Muscle layer of colon (tissue), 2 donors: ENCODE measurements around the gene NKX3-2.
"Not testable (repeated sequence)": the region's sequence is repeated elsewhere in the genome, so short reads cannot be mapped to it uniquely, and the experiment has no call there.

ENCODE experiments used
- H3K27ac ChIP-seq: one replicate; pipeline ENCODE4 v1.7.0; 2013; ENCODE audit warnings: low read depth, mild to moderate bottlenecking, low read length, moderate library complexity
- H3K27me3 ChIP-seq, 2 donors: one replicate each; pipeline ENCODE4 v1.7.0; 2013; ENCODE audit warnings: low read length in 2 of 2, mild to moderate bottlenecking in 2 of 2; ENCODE audit not compliant: insufficient read depth in 2 of 2, control insufficient read depth in 1 of 2
- H3K36me3 ChIP-seq: one replicate; pipeline ENCODE4 v1.7.0; 2013; ENCODE audit warnings: mild to moderate bottlenecking, low read length; ENCODE audit not compliant: insufficient read depth
- H3K4me1 ChIP-seq: one replicate; pipeline ENCODE4 v1.7.0; 2013; ENCODE audit warnings: mild to moderate bottlenecking, low read length; ENCODE audit not compliant: insufficient read depth
- H3K4me3 ChIP-seq, 2 donors: one replicate each; pipeline ENCODE4 v1.7.0; 2013; ENCODE audit warnings: low read length in 2 of 2, low read depth in 1 of 2, mild to moderate bottlenecking in 1 of 2, moderate library complexity in 1 of 2
- H3K9ac ChIP-seq: one replicate; pipeline ENCODE4 v1.7.0; 2013; ENCODE audit warnings: low read length
- H3K9me3 ChIP-seq: one replicate; pipeline ENCODE4 v1.7.0; 2013; ENCODE audit warnings: mild to moderate bottlenecking, low read length
- donor health status: abdominal sarcoma.
- donor health status: Adenocarcinoma of cecum.

NKX3-2 gene

GRCh38 chr4:13543839-13544605, at the start of gene NKX3-2:
Gene NKX3-2 (minus strand): TSS chr4:13544508. CDS start chr4:13544414, 94 bp downstream.
- Histone ChIP-seq H3K9me3 (no peaks in the 10 kb centered on the region), H3K36me3 (no peaks in the 10 kb centered on the region), H3K27ac (peak within 1 kb of the TSS; percentile 95), H3K27me3 (peaks cover 0 to 19% of the 10 kb centered on the region in 2 donors), H3K4me1 (peaks cover 41% of the 10 kb centered on the region), H3K4me3 (peak within 1 kb of the TSS; percentile 92 to 94), H3K9ac (peak within 1 kb of the TSS; percentile 90)

- H3K27ac ChIP-seq = peak overlapping the region; percentile 29
- peaks cover 49% of the 10 kb centered on the region for H3K36me3 ChIP-seq
Measured at GRCh38 chr4:13592220-13592619, 47.9 kb upstream of the NKX3-2 start.

GRCh38 chr4:13590766-13591165, 46.5 kb upstream of the NKX3-2 start:
- Histone ChIP-seq H3K9ac (no peak overlapping the region), H3K36me3 (peaks cover 49% of the 10 kb centered on the region)

More at GRCh38 chr4:13592220-13592619, 47.9 kb upstream of the NKX3-2 start:
- Histone ChIP-seq H3K9me3 (no peaks in the 10 kb centered on the region), H3K4me1 (peaks cover 18% of the 10 kb centered on the region), H3K9ac (no peak overlapping the region), H3K4me3 (no peak overlapping the region), H3K27me3 (no peaks in the 10 kb centered on the region)

GRCh38 chr4:13588954-13589353, 44.6 kb upstream of the NKX3-2 start:
- H3K9ac ChIP-seq = no peak overlapping the region
- H3K9me3 ChIP-seq = no peaks in the 10 kb centered on the region
- peaks cover 18% of the 10 kb centered on the region for H3K4me1 ChIP-seq
- peaks cover 46% of the 10 kb centered on the region for H3K36me3 ChIP-seq
- no peak overlapping the region for H3K27ac ChIP-seq
- no peak overlapping the region for H3K4me3 ChIP-seq
- no peaks in the 10 kb centered on the region for H3K27me3 ChIP-seq

More at GRCh38 chr4:13590766-13591165, 46.5 kb upstream of the NKX3-2 start:
- Histone ChIP-seq H3K4me3 (no peak overlapping the region), H3K4me1 (peaks cover 18% of the 10 kb centered on the region), H3K27me3 (no peaks in the 10 kb centered on the region), H3K9me3 (no peaks in the 10 kb centered on the region), H3K27ac (no peak overlapping the region)

- Histone ChIP-seq H3K9me3 (no peaks in the 10 kb centered on the region), H3K4me1 (no peaks in the 10 kb centered on the region), H3K27ac (no peak overlapping the region), H3K9ac (no peak overlapping the region), H3K27me3 (no peaks in the 10 kb centered on the region), H3K36me3 (peaks cover 67% of the 10 kb centered on the region), H3K4me3 (no peak overlapping the region)
Measured at GRCh38 chr4:13584481-13584880, 40.2 kb upstream of the NKX3-2 start.

- Histone ChIP-seq H3K27ac (no peak overlapping the region), H3K4me3 (no peak overlapping the region), H3K36me3 (peaks cover 63% of the 10 kb centered on the region), H3K4me1 (no peaks in the 10 kb centered on the region), H3K27me3 (no peaks in the 10 kb centered on the region), H3K9ac (no peak overlapping the region), H3K9me3 (no peaks in the 10 kb centered on the region)
Measured at GRCh38 chr4:13580036-13580435, 35.7 kb upstream of the NKX3-2 start.

- H3K27me3 ChIP-seq = no peaks in the 10 kb centered on the region
- no peak overlapping the region for H3K9ac ChIP-seq
- no peaks in the 10 kb centered on the region for H3K4me1 ChIP-seq
- no peak overlapping the region for H3K4me3 ChIP-seq
- no peaks in the 10 kb centered on the region for H3K9me3 ChIP-seq
- peaks cover 61% of the 10 kb centered on the region for H3K36me3 ChIP-seq
- no peak overlapping the region for H3K27ac ChIP-seq
Measured at GRCh38 chr4:13577660-13578059, 33.4 kb upstream of the NKX3-2 start.

- Histone ChIP-seq H3K4me1 (no peaks in the 10 kb centered on the region), H3K36me3 (peaks cover 51% of the 10 kb centered on the region), H3K4me3 (no peak overlapping the region), H3K27me3 (no peaks in the 10 kb centered on the region), H3K27ac (no peak overlapping the region), H3K9ac (no peak overlapping the region), H3K9me3 (no peaks in the 10 kb centered on the region)
Measured at GRCh38 chr4:13570916-13571315, 26.6 kb upstream of the NKX3-2 start.

- Histone ChIP-seq H3K4me1 (no peaks in the 10 kb centered on the region), H3K27me3 (no peaks in the 10 kb centered on the region), H3K36me3 (peaks cover 29% of the 10 kb centered on the region), H3K4me3 (no peak overlapping the region), H3K9me3 (no peaks in the 10 kb centered on the region), H3K27ac (no peak overlapping the region), H3K9ac (no peak overlapping the region)
Measured at GRCh38 chr4:13567125-13567524, 22.8 kb upstream of the NKX3-2 start.

- H3K27ac ChIP-seq = no peak overlapping the region
- no peaks in the 10 kb centered on the region for H3K27me3 ChIP-seq
Measured at GRCh38 chr4:13562876-13563275, 18.6 kb upstream of the NKX3-2 start.

GRCh38 chr4:13561673-13562072, 17.4 kb upstream of the NKX3-2 start:
- Histone ChIP-seq H3K36me3 (no peaks in the 10 kb centered on the region), H3K9ac (no peak overlapping the region), H3K27me3 (no peaks in the 10 kb centered on the region), H3K4me3 (no peak overlapping the region), H3K27ac (no peak overlapping the region), H3K4me1 (no peaks in the 10 kb centered on the region), H3K9me3 (no peaks in the 10 kb centered on the region)

More at GRCh38 chr4:13562876-13563275, 18.6 kb upstream of the NKX3-2 start:
- H3K9me3 ChIP-seq = no peaks in the 10 kb centered on the region
- H3K9ac ChIP-seq = no peak overlapping the region
- no peaks in the 10 kb centered on the region for H3K36me3 ChIP-seq
- no peaks in the 10 kb centered on the region for H3K4me1 ChIP-seq
- H3K4me3 ChIP-seq = no peak overlapping the region

- not testable (repeated sequence) for H3K27me3 ChIP-seq, H3K36me3 ChIP-seq, H3K4me3 ChIP-seq, H3K9me3 ChIP-seq, H3K9ac ChIP-seq, H3K27ac ChIP-seq, H3K4me1 ChIP-seq
Measured at GRCh38 chr4:13560111-13560510, 15.8 kb upstream of the NKX3-2 start.
